ENCODE data around the gene KIF25. TPM values are rescaled to one million over a fixed set of nuclear protein-coding genes. Genes with fewer than 3 reads are reported as not detected.

Gene KIF25
- total RNA-seq, 1 experiment from 2014 or later: not detected

- no peak for DNase-seq (ENCODE audit: low read depth)
These were observed 18.7 kb downstream of the KIF25 start for GRCh38 chr6:168016176-168016620.

- DNase-seq (ENCODE audit: low read depth): no peak
These were observed 19.5 kb downstream of the KIF25 start for GRCh38 chr6:168016721-168017525.

DNA sequence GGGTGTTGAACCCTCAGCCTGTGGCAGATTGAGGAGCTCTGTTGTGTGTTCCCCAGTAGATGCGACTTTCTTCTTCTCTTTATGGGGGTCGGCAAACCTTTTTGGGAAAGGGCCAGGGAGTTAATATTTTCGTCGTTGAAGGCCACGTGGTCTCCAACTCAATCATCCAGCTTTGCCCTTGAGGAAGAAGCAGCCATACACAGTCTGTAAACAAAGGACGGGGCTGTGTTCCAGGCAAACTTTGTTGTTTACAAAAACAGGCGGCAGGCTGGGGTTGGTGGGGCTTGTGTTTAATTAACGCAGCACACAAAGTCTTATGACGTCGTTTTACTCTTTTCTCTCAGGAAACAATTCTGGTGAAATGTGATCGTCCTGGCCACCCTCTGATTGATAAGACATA, 20.2 kb downstream of the KIF25 start:
- no peak for DNase-seq (ENCODE audit: low read depth)

DNA sequence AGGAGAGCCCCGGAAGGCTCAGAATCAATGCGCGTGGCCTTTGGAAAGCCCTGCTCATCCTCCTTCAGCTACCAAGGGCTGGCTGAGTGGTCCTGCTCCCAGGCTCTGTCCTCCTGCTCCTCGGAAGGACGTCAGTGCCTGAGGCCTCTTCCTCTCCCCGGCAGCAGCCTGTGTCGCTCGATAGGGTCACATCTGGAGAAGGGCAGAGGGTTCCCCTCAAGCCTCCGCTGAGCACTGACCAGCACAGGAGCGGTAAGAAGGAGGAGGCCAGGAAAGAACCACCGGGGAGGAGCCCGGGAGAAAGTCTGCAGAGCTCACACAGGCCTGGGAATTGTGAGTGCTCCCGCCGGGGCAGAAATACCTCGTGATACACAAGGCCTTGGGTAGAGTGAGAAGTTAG, 21.2 kb downstream of the KIF25 start:
- no peak for DNase-seq (ENCODE audit: low read depth)

GRCh38 chr6:168020242-168020641, 22.8 kb downstream of the KIF25 start:
- DNase-seq (ENCODE audit: low read depth): no peak

DNA sequence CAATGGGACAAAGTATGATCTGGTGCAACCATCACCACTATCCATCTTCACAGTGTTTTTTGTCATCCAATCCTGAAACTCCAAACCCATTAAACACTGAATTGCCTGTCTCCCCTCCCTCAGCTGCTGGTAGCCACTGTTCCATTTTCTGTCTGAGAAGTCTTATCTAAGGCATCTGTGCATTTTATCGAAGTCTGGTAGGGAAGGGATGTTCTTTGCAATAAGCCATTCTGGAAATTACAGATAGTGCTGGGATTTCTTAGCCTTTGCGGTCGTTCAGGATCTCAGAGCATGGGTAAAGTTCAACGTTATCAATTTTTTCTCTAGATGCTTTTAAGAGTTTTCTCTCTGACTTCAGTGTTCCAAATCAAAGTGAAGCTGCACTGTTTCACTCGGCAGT, 24.1 kb downstream of the KIF25 start:
- DNase-seq (ENCODE audit: low read depth): no peak

DNA sequence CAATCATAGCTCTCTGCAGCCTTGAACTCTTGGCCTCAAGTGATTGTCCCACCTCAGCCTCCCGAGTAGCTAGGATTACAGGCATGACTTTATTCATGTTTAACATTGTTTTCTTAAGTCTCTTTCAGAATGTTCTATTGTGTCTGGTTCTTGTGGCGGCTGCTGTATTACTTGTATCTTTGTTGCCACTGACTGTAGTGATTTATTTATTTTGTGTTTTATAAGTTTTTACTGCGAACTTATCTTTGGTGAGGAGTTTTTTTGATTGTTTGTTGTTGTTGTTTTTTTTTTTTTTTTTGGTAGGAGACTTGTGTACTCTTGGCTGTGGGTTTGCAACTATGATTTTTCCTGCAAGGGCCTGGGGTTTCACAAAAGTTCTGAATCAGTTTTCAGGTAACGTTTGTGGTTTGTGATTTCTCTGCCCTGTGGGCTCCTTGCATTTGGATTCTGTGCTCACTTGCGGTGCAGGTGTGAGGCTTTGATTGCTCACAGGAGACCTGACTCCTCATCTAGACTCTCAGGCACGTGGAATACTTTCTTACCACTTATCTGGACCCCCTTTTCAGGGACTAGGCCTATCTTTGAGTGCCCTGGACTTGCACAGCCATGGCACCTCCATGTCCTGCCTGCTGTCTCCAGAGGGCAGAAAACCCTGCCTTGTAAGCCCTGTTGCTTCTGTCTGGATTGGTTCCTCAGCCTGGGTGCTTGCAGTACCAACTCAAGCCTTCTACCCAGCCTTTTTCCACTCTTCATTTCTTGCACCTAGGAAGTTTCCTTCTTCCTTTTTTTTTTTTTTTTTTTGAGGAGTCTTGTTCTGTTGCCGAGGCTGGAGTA, 25.2 kb downstream of the KIF25 start:
- no peak for DNase-seq (ENCODE audit: low read depth)

DNA sequence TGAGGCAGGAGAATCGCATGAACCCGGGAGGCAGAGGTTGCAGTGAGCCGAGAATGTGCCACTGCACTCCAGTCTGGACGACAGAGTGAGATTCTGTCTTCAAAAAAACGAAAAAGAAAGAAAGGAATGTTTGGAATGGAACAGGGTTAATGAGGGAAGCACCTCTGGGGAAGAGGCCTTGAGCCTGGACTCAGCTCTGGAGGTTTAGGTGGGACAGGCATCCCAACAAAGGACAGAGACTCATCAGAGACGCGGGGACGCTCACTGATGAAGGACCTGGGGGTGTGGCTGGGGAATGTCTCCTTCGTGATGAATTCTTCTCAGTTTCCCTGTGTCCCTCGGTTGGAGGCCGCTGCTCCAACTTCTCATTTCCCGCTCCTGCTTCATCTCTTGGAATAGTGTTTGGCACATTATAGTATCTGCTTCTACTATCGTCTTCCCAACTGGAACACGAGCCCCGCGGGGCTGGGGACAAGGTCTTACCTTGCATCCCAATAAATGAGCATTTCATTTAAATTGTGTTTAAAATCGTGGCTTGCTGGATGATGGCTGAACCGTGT, 27.6 kb downstream of the KIF25 start:
- no peak for DNase-seq (ENCODE audit: low read depth)

DNA sequence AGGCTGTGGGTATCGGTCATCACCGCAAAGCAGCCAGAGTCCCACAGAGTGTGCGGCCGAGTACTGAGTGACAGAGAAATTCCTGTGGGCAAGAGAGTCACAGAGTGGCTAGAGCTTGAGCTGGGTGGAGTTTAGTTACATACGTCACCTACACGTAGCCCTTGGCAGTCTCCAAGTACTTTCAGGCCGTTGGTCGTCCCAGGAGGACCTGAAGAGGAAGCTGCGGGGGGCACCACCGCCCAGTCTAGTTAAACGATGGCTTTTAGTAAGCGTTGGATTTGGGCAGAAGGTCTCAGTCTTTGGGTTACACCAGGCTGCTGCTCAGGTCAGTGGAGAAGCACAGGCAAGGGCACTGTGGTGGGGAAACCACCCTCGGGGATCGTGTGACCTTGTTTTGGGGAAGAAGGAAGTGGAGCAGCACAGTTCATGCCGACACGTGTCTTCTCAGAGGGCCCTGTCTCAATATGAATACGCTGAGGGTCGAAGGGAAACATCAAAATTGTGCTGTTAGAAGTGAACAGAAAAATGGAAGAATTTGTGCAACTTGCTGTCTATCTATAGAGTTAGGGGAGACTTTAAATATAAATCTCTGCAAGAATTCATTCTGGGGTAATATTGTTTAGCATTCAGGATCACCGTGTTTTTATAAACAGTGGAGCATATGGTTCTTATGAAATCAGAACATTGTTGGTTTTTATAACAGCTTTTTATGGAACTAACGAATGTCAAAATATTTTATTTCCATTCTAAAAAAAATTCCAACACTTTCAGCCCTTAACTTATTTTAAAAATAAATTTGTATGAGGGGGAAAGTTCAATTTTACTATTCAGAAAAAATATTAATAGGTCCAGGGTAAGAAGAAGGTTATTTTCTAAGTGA, 28.6 kb downstream of the KIF25 start:
- no peak for DNase-seq (ENCODE audit: low read depth)

GRCh38 chr6:168026925-168027324, 29.5 kb downstream of the KIF25 start:
- no peak for DNase-seq (ENCODE audit: low read depth)

DNA sequence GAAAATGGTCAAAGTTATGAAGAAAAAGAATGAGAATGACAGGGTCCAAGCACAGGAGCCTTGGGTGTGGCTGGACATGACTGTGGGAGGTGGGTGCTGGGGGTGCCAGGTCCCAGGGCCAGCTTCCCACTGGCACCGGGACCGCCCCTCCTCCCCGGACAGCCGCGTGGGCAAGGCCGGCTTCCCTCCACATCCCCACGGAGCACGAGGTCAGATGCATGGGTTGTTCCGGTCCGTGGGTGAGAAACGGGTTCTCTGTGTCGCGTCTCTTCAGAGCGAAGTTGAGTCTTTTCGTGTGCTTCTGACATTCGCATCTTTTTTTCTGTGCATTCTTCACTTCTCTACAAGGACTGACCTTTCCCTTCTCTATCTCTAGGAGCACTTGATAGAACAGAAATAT, 30.1 kb downstream of the KIF25 start:
- no peak for DNase-seq (ENCODE audit: low read depth)

DNA sequence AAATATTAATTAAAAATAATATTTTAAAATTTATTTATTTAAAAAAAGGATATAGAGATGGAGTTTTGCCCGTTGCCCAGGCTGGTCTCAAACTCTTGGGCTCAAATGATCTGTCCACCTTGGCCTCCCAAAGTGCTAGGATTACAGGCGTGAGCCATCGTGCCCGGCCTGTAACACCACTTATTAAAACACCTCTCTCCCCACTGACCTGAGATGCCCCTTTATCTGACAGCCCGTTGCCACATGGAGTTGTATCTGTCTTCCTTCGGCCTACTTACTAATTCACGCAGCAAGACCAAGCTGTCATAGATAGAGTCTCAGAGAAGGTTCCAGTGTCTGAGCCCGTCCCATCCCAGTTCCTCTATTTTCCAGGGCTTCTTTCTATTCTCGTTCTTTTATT, 30.7 kb downstream of the KIF25 start:
- no peak for DNase-seq (ENCODE audit: low read depth)

GRCh38 chr6:168029459-168030217, 32.2 kb downstream of the KIF25 start:
- no peak for DNase-seq (ENCODE audit: low read depth)

GRCh38 chr6:168030218-168030746, 32.8 kb downstream of the KIF25 start:
- DNase-seq (ENCODE audit: low read depth): no peak

DNA sequence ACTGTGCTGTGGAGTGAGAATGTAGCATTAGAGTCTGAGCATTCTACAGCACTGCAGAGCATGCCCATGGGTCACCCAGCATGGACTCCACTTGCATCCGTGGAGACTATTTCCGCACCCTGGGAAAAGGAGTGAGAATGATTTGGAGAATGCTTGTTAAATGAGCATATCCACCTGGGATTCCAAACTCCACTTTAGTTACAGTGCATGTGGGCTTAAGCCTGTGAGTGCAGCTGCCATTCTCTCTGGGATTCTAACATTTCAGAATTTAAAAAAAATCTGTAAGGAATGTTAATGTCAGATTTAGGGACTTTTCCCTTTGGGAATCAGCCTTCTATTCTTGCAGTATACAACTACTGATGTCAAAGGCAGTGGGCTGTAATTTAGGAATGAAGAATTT, 33.4 kb downstream of the KIF25 start:
- no peak for DNase-seq (ENCODE audit: low read depth)

GRCh38 chr6:168031411-168031971, 34.0 kb downstream of the KIF25 start:
- no peak for DNase-seq (ENCODE audit: low read depth)

DNA sequence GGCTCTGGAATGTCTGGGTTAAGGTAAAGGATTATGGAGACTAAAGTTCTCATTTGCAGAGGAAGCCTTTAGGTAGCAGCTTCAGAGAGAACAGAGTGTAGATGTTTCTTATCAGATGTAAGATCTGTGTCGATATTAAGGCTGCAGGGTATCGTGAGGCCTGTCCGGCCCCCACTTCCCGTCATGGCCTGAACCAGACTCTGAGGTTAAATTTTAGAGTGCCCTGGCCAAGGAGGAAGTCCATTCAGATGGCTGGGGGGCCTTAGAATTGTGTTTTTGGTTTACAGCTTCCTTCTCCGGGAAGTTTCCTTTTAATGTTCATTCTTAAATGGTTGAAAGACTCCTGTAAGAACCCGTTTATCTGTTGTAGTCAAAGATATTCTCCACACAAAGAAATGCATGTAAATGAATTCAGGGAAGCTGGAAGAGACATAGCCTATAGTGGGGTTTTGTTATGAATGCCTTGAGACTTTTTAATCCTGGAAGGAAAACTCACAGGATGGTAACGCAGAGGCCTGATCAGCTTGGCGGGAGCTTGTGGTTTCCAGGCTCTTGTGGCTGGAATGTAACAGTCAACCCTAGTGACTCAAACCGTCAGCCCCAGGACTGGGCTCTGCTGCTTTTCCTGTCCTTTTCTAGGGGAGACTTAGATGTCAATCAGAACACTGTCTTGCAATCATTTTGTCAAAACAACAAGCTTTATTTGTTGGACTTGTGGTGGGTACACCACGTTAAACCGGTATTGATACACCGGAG, 34.7 kb downstream of the KIF25 start:
- peak; percentile 73 for DNase-seq (ENCODE audit: low read depth)

GRCh38 chr6:168033791-168034190, 36.3 kb downstream of the KIF25 start:
- no peak for DNase-seq (ENCODE audit: low read depth)

DNA sequence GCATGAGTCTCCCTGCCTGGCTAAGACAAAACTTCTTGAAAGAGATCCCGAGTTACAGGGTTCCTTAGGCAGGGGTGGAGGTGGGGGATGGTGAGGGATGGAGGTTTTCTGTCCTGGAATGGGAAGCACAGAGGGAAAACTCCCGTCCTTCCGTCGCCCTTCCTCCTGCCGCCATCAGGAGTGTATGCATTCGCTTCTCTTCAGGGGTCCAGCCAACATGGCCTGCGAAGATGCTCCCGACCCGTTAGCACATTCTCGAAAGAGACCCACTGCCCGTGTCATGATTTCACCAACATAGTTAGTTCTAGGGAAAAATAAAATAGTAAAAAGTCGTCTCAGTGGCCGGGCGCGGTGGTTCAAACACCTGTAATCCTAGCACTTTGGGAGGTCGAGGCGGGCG, 37.1 kb downstream of the KIF25 start:
- no peak for DNase-seq (ENCODE audit: low read depth)

All from HT1080 (cell line).